ENCODE data around the gene OR2K2.
"Not testable (repeated sequence)": the region's sequence is repeated elsewhere in the genome, so short reads cannot be mapped to it uniquely, and the experiment has no call there.

Gene OR2K2

GRCh38 chr9:111297066-111297824 lies 32.8 kb downstream of the OR2K2 start:
- DNase-seq = no peak

- DNase-seq = no peak
These were observed 35.2 kb downstream of the OR2K2 start for GRCh38 chr9:111294691-111295451.

- no peak for DNase-seq
These were observed 42.9 kb downstream of the OR2K2 start for GRCh38 chr9:111287127-111287526.

- DNase-seq = no peak
These were observed 45.3 kb downstream of the OR2K2 start for GRCh38 chr9:111284703-111285102.

GRCh38 chr9:111282845-111283244 lies 47.2 kb downstream of the OR2K2 start:
- no peak for DNase-seq

- not testable (repeated sequence) for DNase-seq
These were observed 49.2 kb downstream of the OR2K2 start for GRCh38 chr9:111280795-111281194.
